Prostate gland (tissue), 2 donors: Measurements from ENCODE around the gene ADAM11. TPM values are rescaled to one million over a fixed set of nuclear protein-coding genes. Genes with fewer than 3 reads are reported as not detected.
"Not testable (repeated sequence)": the region's sequence is repeated elsewhere in the genome, so short reads cannot be mapped to it uniquely, and the experiment has no call there.

Source experiments
- DNase-seq: peaks from one replicate; pipeline ENCODE4 v3.0.0-alpha.2; 2019; ENCODE audit warnings: low spot score
- H3K27ac ChIP-seq, 2 donors: fragments of 200-600 bp; sonication (generic); 2 replicates each; pipeline ENCODE4 v1.5.1; 2017 to 2019
- H3K27me3 ChIP-seq: fragments of 200-600 bp; sonication (generic); replicated peaks from 2 replicates; pipeline ENCODE4 v1.5.1; 2019; ENCODE audit not compliant: insufficient read depth
- H3K36me3 ChIP-seq, 2 donors: fragments of 200-600 bp; sonication (generic); 1 replicate in 1 of 2; 2 replicates in 1 of 2; pipeline versions ENCODE4 v1.5.1 to v1.8.1; 2017 to 2019
- H3K4me1 ChIP-seq: fragments of 200-600 bp; sonication (generic); replicated peaks from 2 replicates; pipeline ENCODE4 v1.5.1; 2019
- H3K4me3 ChIP-seq, 2 donors: fragments of 200-600 bp; sonication (generic); 2 replicates each; pipeline ENCODE4 v1.5.1; 2017 to 2019
- H3K9me3 ChIP-seq: fragments of 200-600 bp; sonication (generic); 2 replicates; pipeline ENCODE4 v1.5.1; 2017
- POLR2A ChIP-seq: fragments of 450-650 bp; IDR thresholded peaks from one replicate; pipeline ENCODE4 v1.6.1; 2016; ENCODE audit warnings: antibody characterized with exemption, mild to moderate bottlenecking
- POLR2AphosphoS5 ChIP-seq: sonication (generic); formaldehyde crosslinking; IDR thresholded peaks from one replicate; pipeline ENCODE4 v1.6.1; 2017; ENCODE audit warnings: antibody characterized with exemption
- WGBS: methylation state at CpG from one replicate; pipeline ENCODE4 v1.1.5; 2018; 5-methylcytosine and 5-hydroxymethylcytosine counted together
- intact Hi-C: fragments of 100-400 bp; cut with DNase I; formaldehyde crosslinking; loops from one replicate; pipeline ENCODE4 v1.14.2; 2022
- total RNA-seq, 2 donors: library from RNA; depleted of rRNA; stranded (reverse); fragments of >200 nt; gene quantifications; one replicate each; pipeline ENCODE4 v1.1.0, GENCODE V29; 2016
- TF ChIP-seq, protein P1 (sequence below), 4 experiments: fragments of 200-600 bp in 2 of 4; fragments of 450-650 bp in 2 of 4; sonication (generic) in 2 of 4; IDR thresholded peaks; 1 replicate in 3 of 4; 2 replicates in 1 of 4; pipeline ENCODE4 v1.5.1; 2016 to 2019; ENCODE audit warnings: antibody characterized with exemption in 4 of 4, mild to moderate bottlenecking in 2 of 4, moderate library complexity in 2 of 4

ADAM11 gene, protein sequence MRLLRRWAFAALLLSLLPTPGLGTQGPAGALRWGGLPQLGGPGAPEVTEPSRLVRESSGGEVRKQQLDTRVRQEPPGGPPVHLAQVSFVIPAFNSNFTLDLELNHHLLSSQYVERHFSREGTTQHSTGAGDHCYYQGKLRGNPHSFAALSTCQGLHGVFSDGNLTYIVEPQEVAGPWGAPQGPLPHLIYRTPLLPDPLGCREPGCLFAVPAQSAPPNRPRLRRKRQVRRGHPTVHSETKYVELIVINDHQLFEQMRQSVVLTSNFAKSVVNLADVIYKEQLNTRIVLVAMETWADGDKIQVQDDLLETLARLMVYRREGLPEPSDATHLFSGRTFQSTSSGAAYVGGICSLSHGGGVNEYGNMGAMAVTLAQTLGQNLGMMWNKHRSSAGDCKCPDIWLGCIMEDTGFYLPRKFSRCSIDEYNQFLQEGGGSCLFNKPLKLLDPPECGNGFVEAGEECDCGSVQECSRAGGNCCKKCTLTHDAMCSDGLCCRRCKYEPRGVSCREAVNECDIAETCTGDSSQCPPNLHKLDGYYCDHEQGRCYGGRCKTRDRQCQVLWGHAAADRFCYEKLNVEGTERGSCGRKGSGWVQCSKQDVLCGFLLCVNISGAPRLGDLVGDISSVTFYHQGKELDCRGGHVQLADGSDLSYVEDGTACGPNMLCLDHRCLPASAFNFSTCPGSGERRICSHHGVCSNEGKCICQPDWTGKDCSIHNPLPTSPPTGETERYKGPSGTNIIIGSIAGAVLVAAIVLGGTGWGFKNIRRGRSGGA
- 1 to 10 TPM in 1 of 2 donors, under 1 TPM in 1; 0.64 to 3.5 TPM for total RNA-seq

- intact Hi-C loops = no loop called here
Observed at GRCh38 chr17:44758414-44759085, at the start of gene ADAM11. Gene ADAM11, plus strand, starts transcription at chr17:44758988. Its CDS starts 212 bp downstream, at chr17:44759200.

GRCh38 chr17:44719444-44719843, 39.3 kb upstream of the ADAM11 start:
- 95% methylated on average over 1 of the region's 1 CpG for WGBS
- Histone ChIP-seq H3K4me3 (no peak overlapping the region), H3K9me3 (no peaks in the 10 kb centered on the region), H3K27ac (no peak overlapping the region), H3K36me3 (no peaks in the 10 kb centered on the region), H3K4me1 (no peaks in the 10 kb centered on the region), H3K27me3 (no peaks in the 10 kb centered on the region)
- no peak for DNase-seq
- TF ChIP-seq, protein P1, sequence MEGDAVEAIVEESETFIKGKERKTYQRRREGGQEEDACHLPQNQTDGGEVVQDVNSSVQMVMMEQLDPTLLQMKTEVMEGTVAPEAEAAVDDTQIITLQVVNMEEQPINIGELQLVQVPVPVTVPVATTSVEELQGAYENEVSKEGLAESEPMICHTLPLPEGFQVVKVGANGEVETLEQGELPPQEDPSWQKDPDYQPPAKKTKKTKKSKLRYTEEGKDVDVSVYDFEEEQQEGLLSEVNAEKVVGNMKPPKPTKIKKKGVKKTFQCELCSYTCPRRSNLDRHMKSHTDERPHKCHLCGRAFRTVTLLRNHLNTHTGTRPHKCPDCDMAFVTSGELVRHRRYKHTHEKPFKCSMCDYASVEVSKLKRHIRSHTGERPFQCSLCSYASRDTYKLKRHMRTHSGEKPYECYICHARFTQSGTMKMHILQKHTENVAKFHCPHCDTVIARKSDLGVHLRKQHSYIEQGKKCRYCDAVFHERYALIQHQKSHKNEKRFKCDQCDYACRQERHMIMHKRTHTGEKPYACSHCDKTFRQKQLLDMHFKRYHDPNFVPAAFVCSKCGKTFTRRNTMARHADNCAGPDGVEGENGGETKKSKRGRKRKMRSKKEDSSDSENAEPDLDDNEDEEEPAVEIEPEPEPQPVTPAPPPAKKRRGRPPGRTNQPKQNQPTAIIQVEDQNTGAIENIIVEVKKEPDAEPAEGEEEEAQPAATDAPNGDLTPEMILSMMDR (IDR thresholded peaks at IDR 0.05) = no peak
- TF ChIP-seq POLR2AphosphoS5 = no peak
- no peak for TF ChIP-seq POLR2A
- intact Hi-C loops = no loop called here

More at GRCh38 chr17:44758414-44759085, at the start of gene ADAM11:
- Histone ChIP-seq H3K27ac (no peak within 1 kb of the TSS), H3K36me3 (no peaks in the 10 kb centered on the region), H3K27me3 (peaks cover 2% of the 10 kb centered on the region), H3K4me3 (peak within 1 kb of the TSS; percentile 31 to 42), H3K9me3 (no peaks in the 10 kb centered on the region), H3K4me1 (peaks cover 4% of the 10 kb centered on the region)
- TF ChIP-seq POLR2AphosphoS5 = no peak
- no peak for TF ChIP-seq POLR2A
- TF ChIP-seq, protein P1 (IDR thresholded peaks at IDR 0.05) = no peak
- WGBS = 7% methylated on average over 54 of the region's 74 CpGs
- no peak for DNase-seq

GRCh38 chr17:44722254-44722653, 36.5 kb upstream of the ADAM11 start:
- intact Hi-C loops = no loop called here
- Histone ChIP-seq H3K4me3 (no peak overlapping the region), H3K27me3 (no peaks in the 10 kb centered on the region), H3K9me3 (no peaks in the 10 kb centered on the region), H3K36me3 (no peaks in the 10 kb centered on the region), H3K4me1 (no peaks in the 10 kb centered on the region), H3K27ac (no peak overlapping the region)
- WGBS = 89% methylated on average over 5 of the region's 5 CpGs
- no peak for TF ChIP-seq POLR2AphosphoS5
- no peak for TF ChIP-seq POLR2A
- TF ChIP-seq, protein P1 (IDR thresholded peaks at IDR 0.05) = no peak
- no peak for DNase-seq

DNA sequence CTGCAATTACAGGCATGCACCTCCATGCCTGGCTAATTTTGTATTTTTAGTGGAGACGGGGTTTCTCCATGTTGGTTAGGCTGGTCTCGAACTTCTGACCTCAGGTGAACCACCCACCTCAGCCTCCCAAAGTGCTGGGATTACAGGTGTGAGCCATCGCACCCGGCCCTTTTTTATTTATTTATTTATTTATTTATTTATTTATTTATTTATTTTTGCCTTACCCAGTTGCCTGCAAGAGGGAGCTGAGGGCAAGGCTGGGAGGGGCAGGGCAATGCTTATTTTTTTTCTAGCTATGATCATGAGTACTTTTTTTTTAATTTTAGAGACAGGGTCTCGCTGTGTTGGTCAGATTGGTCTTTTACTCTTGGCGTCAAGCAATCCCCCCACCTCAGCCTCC, 32.7 kb upstream of the ADAM11 start:
- H3K27ac ChIP-seq, H3K27me3 ChIP-seq, DNase-seq, H3K9me3 ChIP-seq, intact Hi-C loops, H3K4me3 ChIP-seq, H3K4me1 ChIP-seq, H3K36me3 ChIP-seq: not testable (repeated sequence)
- 98% methylated on average over 6 of the region's 6 CpGs for WGBS

- no peaks in the 10 kb centered on the region for H3K36me3 ChIP-seq
- H3K27ac ChIP-seq = no peak overlapping the region
- H3K4me1 ChIP-seq = no peaks in the 10 kb centered on the region
- intact Hi-C loops = no loop called here
- TF ChIP-seq POLR2AphosphoS5 (no peak), POLR2A (no peak)
- TF ChIP-seq, protein P1 (IDR thresholded peaks at IDR 0.05) = no peak
- H3K4me3 ChIP-seq = no peak overlapping the region
- H3K9me3 ChIP-seq = no peaks in the 10 kb centered on the region
- no peaks in the 10 kb centered on the region for H3K27me3 ChIP-seq
- no peak for DNase-seq
- WGBS = 72% methylated on average over 5 of the region's 5 CpGs
Observed at GRCh38 chr17:44733753-44734152, 25.0 kb upstream of the ADAM11 start.
